NT2/D1 (cell line): ENCODE data around the gene BACH1.

Source experiments
- SUZ12 ChIP-seq: IDR thresholded peaks from 2 replicates; pipeline ENCODE4 v1.6.1; 2011; ENCODE audit not compliant: insufficient read length, insufficient read depth; ENCODE audit errors: extremely low read depth
- YY1 ChIP-seq: IDR thresholded peaks from 2 replicates; pipeline ENCODE4 v1.6.1; 2011; ENCODE audit not compliant: insufficient read length, insufficient read depth
- ZNF274 ChIP-seq: IDR thresholded peaks from 2 replicates; pipeline ENCODE4 v1.6.1; 2011; ENCODE audit warnings: mild to moderate bottlenecking, low read depth, low read length

DNA sequence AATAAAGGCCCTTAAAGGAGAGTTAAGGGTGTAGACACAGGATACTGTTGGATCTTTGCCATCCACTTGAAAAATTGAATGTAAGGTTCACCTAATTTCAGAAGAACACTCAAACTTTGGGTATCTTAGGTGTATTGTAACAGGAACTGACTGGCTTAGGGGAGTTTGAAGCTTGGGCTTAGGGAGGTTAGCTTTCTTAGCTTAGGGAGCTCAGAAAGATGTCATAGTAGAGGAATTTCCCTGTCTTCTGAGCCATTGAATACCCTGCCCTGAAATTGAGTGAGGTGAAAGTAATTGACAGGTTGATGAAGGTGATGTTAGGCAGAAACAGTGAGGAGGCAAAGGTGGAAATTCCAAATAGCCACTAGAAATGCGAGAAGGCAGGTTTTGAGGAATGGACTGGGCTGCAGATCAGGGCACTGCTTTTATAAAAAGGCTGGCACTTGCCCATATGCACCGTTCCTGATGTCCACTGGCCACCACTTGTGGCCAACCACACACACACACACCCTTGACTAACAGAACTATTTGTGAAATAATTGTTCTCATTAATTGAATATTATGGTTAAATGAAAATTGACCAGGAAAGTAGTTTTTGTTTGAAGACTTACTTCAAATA lies 16.5 kb downstream of the BACH1 start:
- no peak for TF ChIP-seq YY1
- TF ChIP-seq ZNF274, result no peak
- no peak for TF ChIP-seq SUZ12
